Epithelial cell of proximal tubule (primary cell): ENCODE measurements around the gene PSTPIP1. TPM values are rescaled to one million over a fixed set of nuclear protein-coding genes. Genes with fewer than 3 reads are reported as not detected.

ENCODE experiments used
- DNase-seq: peaks from one replicate; pipeline ENCODE4 v3.0.0-alpha.2; 2011; ENCODE audit warnings: low read depth
- H3K4me3 ChIP-seq: 2 replicates; pipeline ENCODE4 v1.5.1; 2011; ENCODE audit warnings: low read depth, mild to moderate bottlenecking, low read length
- total RNA-seq: library from RNA; depleted of rRNA; stranded (reverse); fragments of >200 nt; gene quantifications from 2 replicates; pipeline ENCODE4 v1.2.3, GENCODE V29; 2015
- TF ChIP-seq, protein P1 (sequence below): conservative IDR thresholded peaks from 2 replicates; pipeline ENCODE4 v1.5.1; 2012; ENCODE audit warnings: low read depth, mild to moderate bottlenecking, low read length

Gene PSTPIP1
- total RNA-seq, 1 donor from 2014 or later: not detected

DNA sequence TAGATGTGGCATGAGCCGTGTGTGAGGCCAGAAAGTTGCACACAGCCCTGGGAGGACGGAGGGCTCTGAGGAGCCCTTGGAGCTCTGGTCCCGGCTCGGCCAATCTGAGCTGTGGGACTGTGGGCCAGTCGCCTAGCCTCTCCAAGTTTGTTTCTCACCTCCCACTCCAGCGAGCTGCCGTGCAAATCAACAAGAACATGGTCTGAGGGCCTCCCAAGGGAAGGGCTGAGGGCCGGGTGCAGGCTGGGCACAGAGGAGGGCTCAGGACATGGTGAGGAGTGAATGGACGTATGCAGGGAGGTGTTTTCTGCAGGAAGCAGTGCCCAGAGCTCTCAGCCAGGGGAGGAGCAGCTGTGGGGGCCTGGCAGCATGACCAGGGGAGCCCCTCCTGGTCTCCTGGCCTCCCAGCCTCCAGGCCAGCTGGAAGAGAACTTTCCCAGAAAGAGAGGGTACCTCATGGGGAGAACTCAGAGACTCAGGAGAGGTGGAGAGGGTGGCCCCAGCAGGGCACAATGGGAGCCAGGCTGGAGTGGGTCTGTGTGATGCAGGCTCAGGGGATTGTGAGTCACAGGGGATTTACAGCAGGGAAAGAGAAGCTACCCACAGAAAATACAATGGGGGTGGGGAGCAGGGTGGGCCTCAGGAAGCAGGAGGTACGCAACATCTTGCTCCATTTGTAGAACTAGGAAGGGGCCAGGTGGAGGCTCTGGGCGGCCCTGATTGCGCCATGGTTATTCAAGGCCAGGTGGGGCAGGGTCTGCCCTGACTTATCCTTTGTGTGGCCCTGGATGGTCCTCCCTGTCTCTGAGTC lies 24.8 kb downstream of the PSTPIP1 start:
- no peak overlapping the region for H3K4me3 ChIP-seq
- no peak for DNase-seq
- TF ChIP-seq, protein P1, sequence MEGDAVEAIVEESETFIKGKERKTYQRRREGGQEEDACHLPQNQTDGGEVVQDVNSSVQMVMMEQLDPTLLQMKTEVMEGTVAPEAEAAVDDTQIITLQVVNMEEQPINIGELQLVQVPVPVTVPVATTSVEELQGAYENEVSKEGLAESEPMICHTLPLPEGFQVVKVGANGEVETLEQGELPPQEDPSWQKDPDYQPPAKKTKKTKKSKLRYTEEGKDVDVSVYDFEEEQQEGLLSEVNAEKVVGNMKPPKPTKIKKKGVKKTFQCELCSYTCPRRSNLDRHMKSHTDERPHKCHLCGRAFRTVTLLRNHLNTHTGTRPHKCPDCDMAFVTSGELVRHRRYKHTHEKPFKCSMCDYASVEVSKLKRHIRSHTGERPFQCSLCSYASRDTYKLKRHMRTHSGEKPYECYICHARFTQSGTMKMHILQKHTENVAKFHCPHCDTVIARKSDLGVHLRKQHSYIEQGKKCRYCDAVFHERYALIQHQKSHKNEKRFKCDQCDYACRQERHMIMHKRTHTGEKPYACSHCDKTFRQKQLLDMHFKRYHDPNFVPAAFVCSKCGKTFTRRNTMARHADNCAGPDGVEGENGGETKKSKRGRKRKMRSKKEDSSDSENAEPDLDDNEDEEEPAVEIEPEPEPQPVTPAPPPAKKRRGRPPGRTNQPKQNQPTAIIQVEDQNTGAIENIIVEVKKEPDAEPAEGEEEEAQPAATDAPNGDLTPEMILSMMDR: no peak

GRCh38 chr15:77020348-77021087 lies 25.6 kb downstream of the PSTPIP1 start:
- no peak for DNase-seq
- TF ChIP-seq, protein P1: no peak

GRCh38 chr15:77021088-77021481 lies 26.2 kb downstream of the PSTPIP1 start:
- DNase-seq: no peak
- H3K4me3 ChIP-seq: no peak overlapping the region
- TF ChIP-seq, protein P1: no peak

More at GRCh38 chr15:77020348-77021087, 25.6 kb downstream of the PSTPIP1 start:
- H3K4me3 ChIP-seq: no peak overlapping the region

- DNase-seq: no peak
These were observed 27.0 kb downstream of the PSTPIP1 start for GRCh38 chr15:77021803-77022381.

DNA sequence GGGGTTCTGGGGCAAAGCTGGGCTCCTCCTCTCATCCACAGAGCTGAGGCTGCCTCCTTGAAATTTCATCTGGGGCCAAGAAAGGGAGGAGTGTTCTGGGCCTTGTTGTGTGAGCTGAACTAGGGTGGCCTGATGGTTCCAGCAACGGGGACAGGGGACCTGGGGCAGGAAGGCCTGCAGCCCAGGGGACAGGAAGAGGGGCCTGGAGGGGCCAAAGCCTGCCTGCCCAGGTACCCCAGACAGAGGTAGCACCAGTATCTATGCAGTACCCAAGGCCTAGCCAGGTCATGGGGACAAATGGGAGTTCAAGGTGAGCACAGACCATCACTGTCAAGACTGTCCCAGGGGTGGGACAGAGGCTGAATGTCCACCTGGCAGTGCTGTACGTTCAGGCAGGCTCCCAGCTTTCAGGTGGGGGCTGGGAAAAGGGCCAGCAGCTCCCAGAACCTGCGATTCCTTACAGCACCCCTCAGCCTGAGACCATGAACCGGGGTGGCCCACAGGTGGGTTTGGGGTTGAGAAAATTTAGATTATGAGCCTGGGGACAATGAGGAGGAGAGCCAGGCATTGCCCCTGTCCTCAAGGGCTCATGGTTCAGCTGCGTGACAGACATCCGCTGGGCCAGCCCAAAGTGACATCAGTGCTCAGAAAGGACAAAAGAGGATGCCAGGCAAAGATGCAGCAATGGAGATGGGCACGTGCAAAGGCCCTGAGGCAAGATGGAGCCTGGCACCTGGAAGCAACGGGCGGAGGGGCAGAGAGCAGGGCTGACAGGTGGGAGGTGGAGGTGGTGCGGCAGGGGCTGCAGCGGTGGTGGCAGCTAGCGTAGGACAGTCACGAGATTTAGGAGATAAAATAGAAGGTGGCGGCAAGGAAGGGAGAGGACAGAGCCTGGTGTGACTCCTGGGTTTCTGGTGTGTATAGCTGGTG lies 28.0 kb downstream of the PSTPIP1 start:
- no peak for DNase-seq
- H3K4me3 ChIP-seq: no peak overlapping the region
- TF ChIP-seq, protein P1: no peak

More at GRCh38 chr15:77021803-77022381, 27.0 kb downstream of the PSTPIP1 start:
- TF ChIP-seq, protein P1: no peak
- H3K4me3 ChIP-seq: no peak overlapping the region

- no peak overlapping the region for H3K4me3 ChIP-seq
- TF ChIP-seq, protein P1: no peak
- DNase-seq: no peak
These were observed 28.8 kb downstream of the PSTPIP1 start for GRCh38 chr15:77023576-77024272.
